GM23338 (cell line): ENCODE data around the gene FOLH1. TPM values are rescaled to one million over a fixed set of nuclear protein-coding genes. Genes with fewer than 3 reads are reported as not detected.
"Not testable (repeated sequence)": the region's sequence is repeated elsewhere in the genome, so short reads cannot be mapped to it uniquely, and the experiment has no call there.

ENCODE experiments used
- ATAC-seq: fragments of 200-7000 bp; cut with Tn5 transposase; 3 replicates; pipeline ENCODE4 v1.9.1; 2020
- DNase-seq: peaks from one replicate; pipeline ENCODE4 v3.0.0-alpha.2; 2015; ENCODE audit warnings: low spot score
- H2AFZ ChIP-seq: fragments of 200-600 bp; sonication (generic); 2 replicates; pipeline ENCODE4 v1.8.0; 2016; ENCODE audit warnings: antibody characterized with exemption, mild to moderate bottlenecking, moderate library complexity
- H3F3A ChIP-seq: fragments of 200-600 bp; sonication (generic); replicated peaks from 2 replicates; pipeline ENCODE4 v1.8.0; 2017; ENCODE audit warnings: antibody characterized with exemption, mixed run types, low read depth
- H3K27ac ChIP-seq: fragments of 200-600 bp; sonication (generic); 2 replicates; pipeline ENCODE4 v1.6.1; 2016; ENCODE audit warnings: low read depth
- H3K27me3 ChIP-seq: fragments of 200-600 bp; sonication (generic); 2 replicates; pipeline ENCODE4 v1.8.0; 2016; ENCODE audit warnings: mild to moderate bottlenecking, mixed run types, moderate library complexity; ENCODE audit not compliant: insufficient read depth
- H3K36me3 ChIP-seq: fragments of 200-600 bp; sonication (generic); 2 replicates; pipeline ENCODE4 v1.8.0; 2016; ENCODE audit warnings: mild to moderate bottlenecking; ENCODE audit not compliant: insufficient read depth
- H3K4me1 ChIP-seq: fragments of 200-600 bp; sonication (generic); 2 replicates; pipeline ENCODE4 v1.8.0; 2016; ENCODE audit warnings: mild to moderate bottlenecking, moderate library complexity; ENCODE audit not compliant: insufficient read depth
- H3K4me2 ChIP-seq: fragments of 200-600 bp; sonication (generic); 2 replicates; pipeline ENCODE4 v1.7.1; 2017; ENCODE audit warnings: mixed run types
- H3K4me3 ChIP-seq: fragments of 200-600 bp; sonication (generic); 2 replicates; pipeline ENCODE4 v1.6.1; 2016; ENCODE audit warnings: mixed run types
- H3K79me2 ChIP-seq: fragments of 200-600 bp; sonication (generic); replicated peaks from 2 replicates; pipeline ENCODE4 v1.8.0; 2017; ENCODE audit warnings: mild to moderate bottlenecking; ENCODE audit not compliant: insufficient read depth
- H3K9me2 ChIP-seq: fragments of 200-600 bp; sonication (generic); 2 replicates; pipeline ENCODE4 v1.8.0; 2017; ENCODE audit not compliant: insufficient read depth
- H4K20me1 ChIP-seq: fragments of 200-600 bp; sonication (generic); replicated peaks from 2 replicates; pipeline ENCODE4 v1.8.0; 2017; ENCODE audit warnings: mild to moderate bottlenecking; ENCODE audit not compliant: insufficient read depth
- H3K27ac Mint-ChIP-seq: 2 replicates; pipeline ENCODE4 v1.8.0; 2020; ENCODE audit warnings: inconsistent platforms, mild to moderate bottlenecking, moderate library complexity, mixed read lengths
- H3K27me3 Mint-ChIP-seq: 3 replicates; pipeline ENCODE4 v1.8.0; 2022; ENCODE audit warnings: low read depth, mild to moderate bottlenecking, moderate library complexity, mixed read lengths, inconsistent platforms; ENCODE audit not compliant: insufficient read depth, poor library complexity
- H3K36me3 Mint-ChIP-seq: 3 replicates; pipeline ENCODE4 v1.8.0; 2021; ENCODE audit warnings: low read depth, mild to moderate bottlenecking, inconsistent platforms, moderate library complexity, mixed read lengths
- H3K4me1 Mint-ChIP-seq: 3 replicates; pipeline ENCODE4 v1.8.0; 2020; ENCODE audit warnings: mild to moderate bottlenecking, inconsistent platforms, mixed read lengths
- H3K4me3 Mint-ChIP-seq: 3 replicates; pipeline ENCODE4 v1.8.0; 2021; ENCODE audit warnings: moderate library complexity, mild to moderate bottlenecking, inconsistent platforms, mixed read lengths
- H3K9me3 Mint-ChIP-seq: 3 replicates; pipeline ENCODE4 v1.8.0; 2020; ENCODE audit warnings: moderate library complexity, mild to moderate bottlenecking, inconsistent platforms, mixed read lengths
- EZH2phosphoT487 ChIP-seq: fragments of 200-600 bp; sonication (generic); IDR thresholded peaks from one replicate; pipeline ENCODE4 v1.8.1; 2018; ENCODE audit warnings: antibody characterized with exemption; ENCODE audit not compliant: unreplicated experiment
- JUNB ChIP-seq: IDR thresholded peaks from one replicate; pipeline ENCODE4 v1.6.1; 2016; ENCODE audit warnings: antibody characterized with exemption; ENCODE audit not compliant: unreplicated experiment
- polyA plus RNA-seq: library from polyadenylated mRNA; unstranded; fragments of >200 nt; fragmentation: Nextera tagmentation; extraction: Ambion mirVana; gene quantifications from 2 replicates; pipeline ENCODE4 v1.2.1, GENCODE V29; 2016
- total RNA-seq: library from RNA; depleted of rRNA; stranded (reverse); fragments of >200 nt; shearing (Covaris generic); gene quantifications from 2 replicates; pipeline ENCODE4 v1.2.3, GENCODE V29; 2014
- TF ChIP-seq, protein P1 (sequence below), 2 experiments: fragments of 200-600 bp in 1 of 2; sonication (generic) in 1 of 2; conservative IDR thresholded peaks; 2 replicates each; pipeline versions ENCODE4 v1.5.1 to v1.6.1; 2016 to 2017; ENCODE audit warnings: antibody characterized with exemption in 2 of 2, low read depth in 2 of 2, mild to moderate bottlenecking in 2 of 2, moderate library complexity in 1 of 2
- TF ChIP-seq, protein P2 (sequence below): IDR thresholded peaks from 2 replicates; pipeline ENCODE4 v1.6.1; 2016; ENCODE audit warnings: antibody characterized with exemption
- TF ChIP-seq, protein P3 (sequence below): IDR thresholded peaks from one replicate; pipeline ENCODE4 v1.6.1; 2018; ENCODE audit warnings: antibody characterized with exemption; ENCODE audit not compliant: unreplicated experiment

Gene FOLH1
- total and polyA plus RNA-seq, 2 experiments from 2014 or later: 0.32 to 1.5 TPM

DNA sequence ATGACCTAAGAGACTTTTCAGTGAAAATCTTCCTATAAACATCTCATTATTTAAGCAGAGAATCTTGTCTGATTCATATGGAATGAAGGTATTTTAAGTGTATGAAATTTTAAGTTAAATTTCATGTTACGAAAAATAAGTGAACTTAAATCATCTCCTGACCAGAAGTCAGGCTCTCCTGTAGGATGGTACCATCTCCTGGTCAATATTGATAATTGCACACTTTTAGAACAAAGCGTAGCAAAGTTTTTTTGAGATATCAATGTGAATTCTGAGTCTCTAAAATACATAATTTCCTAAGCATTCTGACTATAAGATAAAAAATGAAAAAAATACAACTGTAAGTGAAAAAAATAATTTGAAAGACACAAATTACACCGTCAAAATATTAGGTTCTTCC, 38.8 kb downstream of the FOLH1 start:
- not testable (repeated sequence) for ATAC-seq, H3K4me3 Mint-ChIP-seq, H3K9me2 ChIP-seq, DNase-seq, H2AFZ ChIP-seq, H4K20me1 ChIP-seq, H3K36me3 ChIP-seq, H3K27me3 ChIP-seq, H3K27ac ChIP-seq, H3K4me3 ChIP-seq, H3F3A ChIP-seq, H3K4me1 Mint-ChIP-seq, H3K79me2 ChIP-seq, H3K27me3 Mint-ChIP-seq, H3K27ac Mint-ChIP-seq, H3K4me2 ChIP-seq, H3K36me3 Mint-ChIP-seq, H3K4me1 ChIP-seq
- peaks cover 43% of the 10 kb centered on the region for H3K9me3 Mint-ChIP-seq
- TF ChIP-seq, protein P1, sequence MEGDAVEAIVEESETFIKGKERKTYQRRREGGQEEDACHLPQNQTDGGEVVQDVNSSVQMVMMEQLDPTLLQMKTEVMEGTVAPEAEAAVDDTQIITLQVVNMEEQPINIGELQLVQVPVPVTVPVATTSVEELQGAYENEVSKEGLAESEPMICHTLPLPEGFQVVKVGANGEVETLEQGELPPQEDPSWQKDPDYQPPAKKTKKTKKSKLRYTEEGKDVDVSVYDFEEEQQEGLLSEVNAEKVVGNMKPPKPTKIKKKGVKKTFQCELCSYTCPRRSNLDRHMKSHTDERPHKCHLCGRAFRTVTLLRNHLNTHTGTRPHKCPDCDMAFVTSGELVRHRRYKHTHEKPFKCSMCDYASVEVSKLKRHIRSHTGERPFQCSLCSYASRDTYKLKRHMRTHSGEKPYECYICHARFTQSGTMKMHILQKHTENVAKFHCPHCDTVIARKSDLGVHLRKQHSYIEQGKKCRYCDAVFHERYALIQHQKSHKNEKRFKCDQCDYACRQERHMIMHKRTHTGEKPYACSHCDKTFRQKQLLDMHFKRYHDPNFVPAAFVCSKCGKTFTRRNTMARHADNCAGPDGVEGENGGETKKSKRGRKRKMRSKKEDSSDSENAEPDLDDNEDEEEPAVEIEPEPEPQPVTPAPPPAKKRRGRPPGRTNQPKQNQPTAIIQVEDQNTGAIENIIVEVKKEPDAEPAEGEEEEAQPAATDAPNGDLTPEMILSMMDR (conservative IDR thresholded peaks at IDR 0.05; ENCODE audit: low read depth in 2 of 2): peak; percentile 21 to 52; a peak in 3 of 4 replicates

DNA sequence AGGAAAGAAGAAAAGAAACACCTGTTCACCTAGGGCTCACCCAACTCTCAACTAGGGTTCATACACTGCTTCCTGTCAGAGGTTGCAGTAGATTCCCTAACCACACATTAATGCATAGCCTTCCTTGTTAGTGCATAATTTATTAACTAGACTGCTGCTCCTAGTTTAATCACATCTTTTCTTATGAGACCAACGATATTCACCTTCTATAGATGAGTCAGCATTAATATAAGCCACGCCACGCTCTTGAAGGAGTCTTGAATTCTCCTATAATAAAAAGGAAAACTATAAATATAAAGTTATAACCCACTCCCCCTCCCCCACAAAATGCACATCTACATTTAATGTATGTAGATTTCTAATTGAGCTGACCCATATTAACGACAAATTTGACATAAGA, 39.4 kb downstream of the FOLH1 start:
- H3K9me2 ChIP-seq, DNase-seq, H3K4me1 Mint-ChIP-seq, H3K4me3 Mint-ChIP-seq, ATAC-seq, H4K20me1 ChIP-seq, H3K27me3 ChIP-seq, H3K36me3 ChIP-seq, H3K36me3 Mint-ChIP-seq, H2AFZ ChIP-seq, H3K4me1 ChIP-seq, H3K27ac ChIP-seq, H3K4me3 ChIP-seq, H3K79me2 ChIP-seq, H3K27ac Mint-ChIP-seq, H3K27me3 Mint-ChIP-seq, H3F3A ChIP-seq, H3K4me2 ChIP-seq: not testable (repeated sequence)
- H3K9me3 Mint-ChIP-seq: peaks cover 45% of the 10 kb centered on the region

DNA sequence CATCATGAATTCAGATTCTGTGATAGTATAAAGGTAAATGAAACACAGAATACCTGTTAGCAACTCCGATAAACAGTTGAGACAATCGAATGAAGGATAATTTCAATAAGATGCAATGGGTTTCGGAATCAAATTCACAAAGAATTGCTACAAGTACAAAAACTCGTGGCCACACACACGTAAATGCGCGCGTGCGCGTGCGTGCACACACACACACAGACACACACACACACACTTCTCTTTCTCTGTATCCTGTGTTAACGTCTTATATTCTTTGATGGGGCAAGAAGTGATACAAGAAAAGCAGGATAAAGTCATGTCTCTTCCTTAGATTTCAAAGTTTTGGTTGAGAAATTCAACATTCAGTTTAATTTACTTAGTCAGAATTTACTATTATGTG, 57.2 kb downstream of the FOLH1 start:
- H3K36me3 Mint-ChIP-seq: peaks cover 4% of the 10 kb centered on the region; the same call in 1 of the 3 replicates
- DNase-seq: no peak
- H3K4me2 ChIP-seq: no peak overlapping the region
- TF ChIP-seq JUNB (no peak), EZH2phosphoT487 (no peak)
- TF ChIP-seq, protein P2, sequence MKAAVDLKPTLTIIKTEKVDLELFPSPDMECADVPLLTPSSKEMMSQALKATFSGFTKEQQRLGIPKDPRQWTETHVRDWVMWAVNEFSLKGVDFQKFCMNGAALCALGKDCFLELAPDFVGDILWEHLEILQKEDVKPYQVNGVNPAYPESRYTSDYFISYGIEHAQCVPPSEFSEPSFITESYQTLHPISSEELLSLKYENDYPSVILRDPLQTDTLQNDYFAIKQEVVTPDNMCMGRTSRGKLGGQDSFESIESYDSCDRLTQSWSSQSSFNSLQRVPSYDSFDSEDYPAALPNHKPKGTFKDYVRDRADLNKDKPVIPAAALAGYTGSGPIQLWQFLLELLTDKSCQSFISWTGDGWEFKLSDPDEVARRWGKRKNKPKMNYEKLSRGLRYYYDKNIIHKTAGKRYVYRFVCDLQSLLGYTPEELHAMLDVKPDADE: no peak
- TF ChIP-seq, protein P3, sequence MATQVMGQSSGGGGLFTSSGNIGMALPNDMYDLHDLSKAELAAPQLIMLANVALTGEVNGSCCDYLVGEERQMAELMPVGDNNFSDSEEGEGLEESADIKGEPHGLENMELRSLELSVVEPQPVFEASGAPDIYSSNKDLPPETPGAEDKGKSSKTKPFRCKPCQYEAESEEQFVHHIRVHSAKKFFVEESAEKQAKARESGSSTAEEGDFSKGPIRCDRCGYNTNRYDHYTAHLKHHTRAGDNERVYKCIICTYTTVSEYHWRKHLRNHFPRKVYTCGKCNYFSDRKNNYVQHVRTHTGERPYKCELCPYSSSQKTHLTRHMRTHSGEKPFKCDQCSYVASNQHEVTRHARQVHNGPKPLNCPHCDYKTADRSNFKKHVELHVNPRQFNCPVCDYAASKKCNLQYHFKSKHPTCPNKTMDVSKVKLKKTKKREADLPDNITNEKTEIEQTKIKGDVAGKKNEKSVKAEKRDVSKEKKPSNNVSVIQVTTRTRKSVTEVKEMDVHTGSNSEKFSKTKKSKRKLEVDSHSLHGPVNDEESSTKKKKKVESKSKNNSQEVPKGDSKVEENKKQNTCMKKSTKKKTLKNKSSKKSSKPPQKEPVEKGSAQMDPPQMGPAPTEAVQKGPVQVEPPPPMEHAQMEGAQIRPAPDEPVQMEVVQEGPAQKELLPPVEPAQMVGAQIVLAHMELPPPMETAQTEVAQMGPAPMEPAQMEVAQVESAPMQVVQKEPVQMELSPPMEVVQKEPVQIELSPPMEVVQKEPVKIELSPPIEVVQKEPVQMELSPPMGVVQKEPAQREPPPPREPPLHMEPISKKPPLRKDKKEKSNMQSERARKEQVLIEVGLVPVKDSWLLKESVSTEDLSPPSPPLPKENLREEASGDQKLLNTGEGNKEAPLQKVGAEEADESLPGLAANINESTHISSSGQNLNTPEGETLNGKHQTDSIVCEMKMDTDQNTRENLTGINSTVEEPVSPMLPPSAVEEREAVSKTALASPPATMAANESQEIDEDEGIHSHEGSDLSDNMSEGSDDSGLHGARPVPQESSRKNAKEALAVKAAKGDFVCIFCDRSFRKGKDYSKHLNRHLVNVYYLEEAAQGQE: no peak
- TF ChIP-seq, protein P1 (conservative IDR thresholded peaks at IDR 0.05; ENCODE audit: low read depth in 2 of 2): no peak

More for the DNA sequence above, 57.2 kb downstream of the FOLH1 start:
- H3K27me3 Mint-ChIP-seq: no peaks in the 10 kb centered on the region
- Histone ChIP-seq H3K9me2 (no peaks in the 10 kb centered on the region), H3K27me3 (no peaks in the 10 kb centered on the region), H3K79me2 (no peaks in the 10 kb centered on the region), H3K27ac (no peak overlapping the region), H3K36me3 (no peaks in the 10 kb centered on the region), H3K4me3 (no peak overlapping the region), H2AFZ (no peak overlapping the region), H3K4me1 (no peaks in the 10 kb centered on the region), H4K20me1 (no peaks in the 10 kb centered on the region), H3F3A (no peaks in the 10 kb centered on the region)
- ATAC-seq: no peak
- peaks cover 52% of the 10 kb centered on the region for H3K9me3 Mint-ChIP-seq
- no peak overlapping the region for H3K4me3 Mint-ChIP-seq
- H3K4me1 Mint-ChIP-seq: no peaks in the 10 kb centered on the region
- no peak overlapping the region for H3K27ac Mint-ChIP-seq
